Cardiac atrium fibroblast (primary cell): ENCODE results near the gene DPH7. TPM values are rescaled to one million over a fixed set of nuclear protein-coding genes. Genes with fewer than 3 reads are reported as not detected.

ENCODE experiments used
- total RNA-seq: library from RNA; depleted of rRNA; stranded (reverse); fragments of >200 nt; gene quantifications from 2 replicates; pipeline ENCODE4 v1.2.3, GENCODE V29; 2015

DPH7 gene
- 15.9 and 21.8 TPM in 2 replicates for total RNA-seq

GRCh38 chr9:137578518-137579258 is at the start of gene DPH7:
Gene DPH7 (minus strand): TSS chr9:137578925. CDS start chr9:137578777, 148 bp downstream.

GRCh38 chr9:137618105-137619067 is 39.7 kb upstream of the DPH7 start, which contains the start of gene EHMT1:
Gene EHMT1 (plus strand): TSS chr9:137619005. CDS start chr9:137619029, 24 bp downstream.

GRCh38 chr9:137605121-137606004 is 26.6 kb upstream of the DPH7 start, which contains the start of gene ARRDC1:
Gene ARRDC1 (plus strand): TSS chr9:137605686. CDS start chr9:137605718, 32 bp downstream.

GRCh38 chr9:137590469-137591383 is 12.0 kb upstream of the DPH7 start, which contains the start of gene ZMYND19:
Gene ZMYND19 (minus strand): TSS chr9:137590512. CDS start chr9:137590263, 249 bp downstream.

DNA sequence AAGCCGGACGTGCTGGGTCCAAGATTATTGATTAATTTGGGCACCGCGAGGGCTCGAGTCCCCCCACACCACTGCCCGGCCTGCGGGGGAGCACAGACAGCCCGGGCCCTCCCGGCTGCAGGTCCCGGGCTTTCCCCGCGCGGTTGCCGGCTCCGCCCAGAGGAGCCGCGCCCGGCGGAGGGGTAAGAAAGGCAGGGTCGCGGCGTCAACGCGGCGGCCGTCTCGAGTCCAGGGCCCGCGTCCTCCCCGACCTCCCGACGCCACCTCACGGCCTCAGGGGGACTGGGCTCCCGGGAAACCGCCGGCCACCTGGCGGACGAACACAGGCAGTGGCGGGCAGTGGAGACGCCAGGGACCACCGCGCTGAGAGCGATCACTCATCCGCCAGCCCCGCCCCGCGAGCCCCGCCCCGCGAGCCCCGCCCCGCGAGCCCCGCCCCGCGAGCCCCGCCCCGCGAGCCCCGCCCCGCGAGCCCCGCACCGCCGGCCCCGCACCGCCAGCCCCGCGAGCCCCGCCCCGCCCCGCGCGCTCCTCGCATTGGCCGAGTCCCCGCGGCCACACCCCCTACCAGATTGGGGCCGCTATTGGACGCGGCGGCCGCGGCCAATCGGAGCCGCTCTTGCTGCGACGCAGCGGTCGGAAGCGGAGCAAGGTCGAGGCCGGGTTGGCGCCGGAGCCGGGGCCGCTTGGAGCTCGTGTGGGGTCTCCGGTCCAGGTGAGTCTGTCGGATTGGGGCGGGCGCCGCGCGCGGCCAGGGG is 27.3 kb downstream of the DPH7 start, which contains the start of gene MRPL41:
Gene MRPL41, plus strand, starts transcription at position 616 of the 758 bp plus-strand sequence. CDS start 203 bp downstream, outside the sequence.

DNA sequence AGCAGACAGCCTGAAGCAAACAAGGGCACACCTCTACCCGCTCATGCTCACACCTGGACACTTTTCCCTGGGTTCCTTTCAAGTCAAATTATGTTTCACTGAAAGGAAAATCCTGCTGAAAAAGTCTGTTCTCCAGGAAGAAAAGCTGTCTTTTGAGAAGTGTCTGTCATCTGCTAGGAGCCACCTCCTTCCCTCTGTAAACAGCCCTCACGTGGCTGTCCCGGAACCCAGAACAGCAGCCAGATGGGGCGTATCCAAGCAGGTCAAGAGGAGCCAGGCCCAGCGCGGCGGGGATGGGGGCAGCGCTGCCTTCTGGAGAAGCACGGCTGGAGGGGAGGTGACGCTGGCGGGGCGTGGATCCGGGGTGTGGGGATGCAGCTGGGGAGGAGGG is 28.5 kb downstream of the DPH7 start, which contains the start of gene PNPLA7:
Gene PNPLA7, minus strand, starts transcription at position 172 of the 391 bp plus-strand sequence. CDS start 205 bp downstream, outside the sequence.

Other genes with a start within 250 kb of the DPH7 start
- gene EXD3, start 155.8 kb downstream of the DPH7 start, total RNA-seq: 2.8 and 4.0 TPM in 2 replicates
- gene NOXA1, start 155.5 kb downstream of the DPH7 start, total RNA-seq: 0.16 TPM in 1 of 2 replicates, not detected in the other
- gene ENTPD8, start 137.6 kb downstream of the DPH7 start, total RNA-seq: not detected in 2 replicates
- 40.3 and 49.1 TPM in 2 replicates for gene NSMF, start 119.6 kb downstream of the DPH7 start, total RNA-seq
- 0.81 and 0.90 TPM in 2 replicates for gene PNPLA7, start 28.5 kb downstream of the DPH7 start, total RNA-seq
- gene MRPL41, start 27.0 kb downstream of the DPH7 start, total RNA-seq: 61.6 and 66.4 TPM in 2 replicates
- 21.1 and 21.8 TPM in 2 replicates for gene ZMYND19, start 11.6 kb upstream of the DPH7 start, total RNA-seq
- gene ARRDC1, start 26.8 kb upstream of the DPH7 start, total RNA-seq: 21.1 and 25.8 TPM in 2 replicates
- gene EHMT1, start 40.1 kb upstream of the DPH7 start, total RNA-seq: 28.8 and 36.3 TPM in 2 replicates